Measurements from ENCODE around the gene COQ10B.

Gene COQ10B

GRCh38 chr2:197419438-197419837 lies 33.9 kb upstream of the COQ10B start:
- Histone ChIP-seq H3K4me2 (ENCODE audit: low read length) (no peak overlapping the region), H3K27me3 (ENCODE audit: control insufficient read depth, insufficient read depth, low read length) (no peaks in the 10 kb centered on the region), H3K79me2 (peaks cover 33% of the 10 kb centered on the region), H2AFZ (no peak overlapping the region), H3K4me3 (ENCODE audit: low read depth, low read length) (no peak overlapping the region), H3K27ac (no peak overlapping the region), H3K9me3 (ENCODE audit: control insufficient read depth, low read length) (no peaks in the 10 kb centered on the region), H3K9ac (no peak overlapping the region), H3K36me3 (ENCODE audit: control insufficient read depth, insufficient read depth, low read length) (no peaks in the 10 kb centered on the region), H3K4me1 (no peaks in the 10 kb centered on the region)
- TF ChIP-seq CTCF (IDR thresholded peaks at IDR 0.05), result no peak

GRCh38 chr2:197423307-197423706 lies 30.0 kb upstream of the COQ10B start:
- Histone ChIP-seq H3K36me3 (ENCODE audit: control insufficient read depth, insufficient read depth, low read length) (no peaks in the 10 kb centered on the region), H3K79me2 (peaks cover 47% of the 10 kb centered on the region), H3K4me2 (ENCODE audit: low read length) (no peak overlapping the region), H3K9me3 (ENCODE audit: control insufficient read depth, low read length) (no peaks in the 10 kb centered on the region), H3K27me3 (ENCODE audit: control insufficient read depth, insufficient read depth, low read length) (no peaks in the 10 kb centered on the region), H3K4me1 (peaks cover 13% of the 10 kb centered on the region), H2AFZ (no peak overlapping the region), H3K9ac (no peak overlapping the region), H3K27ac (no peak overlapping the region), H3K4me3 (ENCODE audit: low read depth, low read length) (no peak overlapping the region)
- no peak for TF ChIP-seq CTCF (IDR thresholded peaks at IDR 0.05)

GRCh38 chr2:197425550-197425949 lies 27.8 kb upstream of the COQ10B start:
- H3K9me3 ChIP-seq (ENCODE audit: control insufficient read depth, low read length), result no peaks in the 10 kb centered on the region
- no peak overlapping the region for H3K4me3 ChIP-seq (ENCODE audit: low read depth, low read length)
- no peaks in the 10 kb centered on the region for H3K27me3 ChIP-seq (ENCODE audit: control insufficient read depth, insufficient read depth, low read length)
- H3K4me1 ChIP-seq, result peaks cover 13% of the 10 kb centered on the region
- no peak overlapping the region for H3K4me2 ChIP-seq (ENCODE audit: low read length)
- TF ChIP-seq CTCF (IDR thresholded peaks at IDR 0.05), result no peak
- no peaks in the 10 kb centered on the region for H3K36me3 ChIP-seq (ENCODE audit: control insufficient read depth, insufficient read depth, low read length)
- peaks cover 66% of the 10 kb centered on the region for H3K79me2 ChIP-seq
- H3K27ac ChIP-seq, result no peak overlapping the region
- H3K9ac ChIP-seq, result no peak overlapping the region
- H2AFZ ChIP-seq, result no peak overlapping the region

- TF ChIP-seq CTCF (IDR thresholded peaks at IDR 0.05), result no peak
- Histone ChIP-seq H3K27ac (no peak overlapping the region), H3K4me2 (ENCODE audit: low read length) (peak overlapping the region; percentile 8)
Measured at GRCh38 chr2:197426723-197427603, 26.4 kb upstream of the COQ10B start.

GRCh38 chr2:197427986-197428385 lies 25.4 kb upstream of the COQ10B start:
- no peaks in the 10 kb centered on the region for H3K36me3 ChIP-seq (ENCODE audit: control insufficient read depth, insufficient read depth, low read length)
- no peak overlapping the region for H3K27ac ChIP-seq
- no peak overlapping the region for H3K4me2 ChIP-seq (ENCODE audit: low read length)
- TF ChIP-seq CTCF (IDR thresholded peaks at IDR 0.05), result no peak
- no peak overlapping the region for H2AFZ ChIP-seq
- no peaks in the 10 kb centered on the region for H3K9me3 ChIP-seq (ENCODE audit: control insufficient read depth, low read length)
- no peak overlapping the region for H3K4me3 ChIP-seq (ENCODE audit: low read depth, low read length)
- H3K9ac ChIP-seq, result no peak overlapping the region
- peaks cover 18% of the 10 kb centered on the region for H3K4me1 ChIP-seq
- no peaks in the 10 kb centered on the region for H3K27me3 ChIP-seq (ENCODE audit: control insufficient read depth, insufficient read depth, low read length)
- peaks cover 77% of the 10 kb centered on the region for H3K79me2 ChIP-seq

More at GRCh38 chr2:197426723-197427603, 26.4 kb upstream of the COQ10B start:
- Histone ChIP-seq H2AFZ (no peak overlapping the region), H3K9ac (no peak overlapping the region), H3K4me1 (peaks cover 15% of the 10 kb centered on the region), H3K4me3 (ENCODE audit: low read depth, low read length) (no peak overlapping the region), H3K79me2 (peaks cover 75% of the 10 kb centered on the region), H3K27me3 (ENCODE audit: control insufficient read depth, insufficient read depth, low read length) (no peaks in the 10 kb centered on the region), H3K36me3 (ENCODE audit: control insufficient read depth, insufficient read depth, low read length) (no peaks in the 10 kb centered on the region), H3K9me3 (ENCODE audit: control insufficient read depth, low read length) (no peaks in the 10 kb centered on the region)

Data from parathyroid adenoma (tissue), 2 donors.